Osteoblast (primary cell): ENCODE data around the gene CHD3. TPM values are rescaled to one million over a fixed set of nuclear protein-coding genes. Genes with fewer than 3 reads are reported as not detected.

ENCODE experiments used
- DNase-seq: peaks from one replicate; pipeline ENCODE4 v3.0.0; 2011; ENCODE audit warnings: low spot score, mixed read lengths; ENCODE audit not compliant: insufficient read length; ENCODE audit errors: missing footprints
- H2AFZ ChIP-seq: 2 replicates; pipeline ENCODE4 v1.6.0; 2011; ENCODE audit warnings: mild to moderate bottlenecking, low read length
- H3K27ac ChIP-seq: 2 replicates; pipeline ENCODE4 v1.5.1; 2011; ENCODE audit warnings: mild to moderate bottlenecking, low read depth, low read length, moderate library complexity
- H3K27me3 ChIP-seq: 2 replicates; pipeline ENCODE4 v1.6.0; 2012; ENCODE audit warnings: mild to moderate bottlenecking, control low read depth, inconsistent platforms, low read length, moderate library complexity; ENCODE audit not compliant: insufficient read depth
- H3K36me3 ChIP-seq: 2 replicates; pipeline ENCODE4 v1.5.1; 2011; ENCODE audit warnings: mild to moderate bottlenecking, low read length, control low read depth, moderate library complexity; ENCODE audit not compliant: insufficient read depth
- H3K4me1 ChIP-seq: 2 replicates; pipeline ENCODE4 v1.5.1; 2011; ENCODE audit warnings: mild to moderate bottlenecking, low read length, control low read depth, moderate library complexity; ENCODE audit not compliant: insufficient read depth
- H3K4me2 ChIP-seq: 2 replicates; pipeline ENCODE4 v1.6.0; 2011; ENCODE audit warnings: mild to moderate bottlenecking, low read length; ENCODE audit not compliant: insufficient read depth
- H3K4me3 ChIP-seq: fragments of 200-600 bp; sonication (generic); 3 replicates; pipeline ENCODE4 v1.5.1; 2012; ENCODE audit warnings: mild to moderate bottlenecking, low read length, inconsistent platforms; ENCODE audit not compliant: insufficient read depth
- H3K79me2 ChIP-seq: 2 replicates; pipeline ENCODE4 v1.6.0; 2012; ENCODE audit warnings: mild to moderate bottlenecking, low read length, control low read depth, inconsistent platforms; ENCODE audit not compliant: insufficient read depth
- H3K9me3 ChIP-seq: 2 replicates; pipeline ENCODE4 v1.5.1; 2011; ENCODE audit warnings: low read depth, low read length, control low read depth
- H4K20me1 ChIP-seq: 2 replicates; pipeline ENCODE4 v1.6.0; 2012; ENCODE audit warnings: mild to moderate bottlenecking, low read length, control low read depth; ENCODE audit not compliant: insufficient read depth
- CTCF ChIP-seq: IDR thresholded peaks from 2 replicates; pipeline ENCODE4 v1.5.1; 2011; ENCODE audit warnings: mild to moderate bottlenecking, low read depth, low read length, moderate library complexity; ENCODE audit errors: extremely low read depth
- total RNA-seq: library from RNA; depleted of rRNA; stranded (reverse); fragments of >200 nt; gene quantifications from 2 replicates; pipeline ENCODE4 v1.2.3, GENCODE V29; 2012

CHD3 gene
- total RNA-seq, 1 donor, result 97.0 TPM

- peaks cover 11% of the 10 kb centered on the region for H3K79me2 ChIP-seq
- TF ChIP-seq CTCF, result no peak
- no peaks in the 10 kb centered on the region for H3K9me3 ChIP-seq
- H3K27ac ChIP-seq, result no peak overlapping the region
- peaks cover 19% of the 10 kb centered on the region for H3K4me1 ChIP-seq
- H4K20me1 ChIP-seq, result peaks cover 34% of the 10 kb centered on the region
- H2AFZ ChIP-seq, result no peak overlapping the region
- DNase-seq, result no peak
- H3K36me3 ChIP-seq, result peaks cover 46% of the 10 kb centered on the region
- no peak overlapping the region for H3K4me2 ChIP-seq
- H3K4me3 ChIP-seq, result no peak overlapping the region
- no peaks in the 10 kb centered on the region for H3K27me3 ChIP-seq
Observed at GRCh38 chr17:7852262-7852670, 36.3 kb upstream of the CHD3 start.

DNA sequence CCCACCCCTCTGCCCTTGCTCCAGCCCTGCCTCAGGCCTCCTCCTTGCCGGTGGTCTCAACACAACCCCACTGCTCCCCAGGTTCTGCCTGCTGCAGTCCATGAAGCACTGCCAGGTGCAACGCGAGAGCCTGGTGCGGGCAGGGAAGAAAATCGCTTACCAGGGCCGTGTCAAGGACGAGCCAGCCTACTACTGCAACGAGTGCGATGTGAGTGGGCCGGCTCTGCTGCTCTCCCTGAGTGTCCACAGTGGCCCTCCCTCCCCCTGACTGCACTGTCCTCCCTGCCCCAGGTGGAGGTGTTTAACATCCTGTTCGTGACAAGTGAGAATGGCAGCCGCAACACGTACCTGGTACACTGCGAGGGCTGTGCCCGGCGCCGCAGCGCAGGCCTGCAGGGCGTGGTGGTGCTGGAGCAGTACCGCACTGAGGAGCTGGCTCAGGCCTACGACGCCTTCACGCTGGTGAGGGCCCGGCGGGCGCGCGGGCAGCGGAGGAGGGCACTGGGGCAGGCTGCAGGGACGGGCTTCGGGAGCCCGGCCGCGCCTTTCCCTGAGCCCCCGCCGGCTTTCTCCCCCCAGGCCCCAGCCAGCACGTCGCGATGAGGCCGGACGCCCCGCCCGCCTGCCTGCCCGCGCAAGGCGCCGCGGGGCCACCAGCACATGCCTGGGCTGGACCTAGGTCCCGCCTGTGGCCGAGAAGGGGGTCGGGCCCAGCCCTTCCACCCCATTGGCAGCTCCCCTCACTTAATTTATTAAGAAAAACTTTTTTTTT lies 35.5 kb upstream of the CHD3 start:
- Histone ChIP-seq H3K27ac (no peak overlapping the region), H3K9me3 (no peaks in the 10 kb centered on the region), H2AFZ (no peak overlapping the region), H3K27me3 (no peaks in the 10 kb centered on the region), H3K79me2 (peaks cover 12% of the 10 kb centered on the region), H4K20me1 (peaks cover 34% of the 10 kb centered on the region), H3K36me3 (peaks cover 43% of the 10 kb centered on the region), H3K4me2 (no peak overlapping the region), H3K4me3 (no peak overlapping the region), H3K4me1 (peaks cover 19% of the 10 kb centered on the region)
- no peak for TF ChIP-seq CTCF
- DNase-seq, result no peak

DNA sequence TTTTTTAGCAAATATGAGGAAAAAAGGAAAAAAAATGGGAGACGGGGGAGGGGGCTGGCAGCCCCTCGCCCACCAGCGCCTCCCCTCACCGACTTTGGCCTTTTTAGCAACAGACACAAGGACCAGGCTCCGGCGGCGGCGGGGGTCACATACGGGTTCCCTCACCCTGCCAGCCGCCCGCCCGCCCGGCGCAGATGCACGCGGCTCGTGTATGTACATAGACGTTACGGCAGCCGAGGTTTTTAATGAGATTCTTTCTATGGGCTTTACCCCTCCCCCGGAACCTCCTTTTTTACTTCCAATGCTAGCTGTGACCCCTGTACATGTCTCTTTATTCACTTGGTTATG lies 34.9 kb upstream of the CHD3 start:
- Histone ChIP-seq H4K20me1 (peaks cover 34% of the 10 kb centered on the region), H3K9me3 (no peaks in the 10 kb centered on the region), H3K79me2 (peaks cover 17% of the 10 kb centered on the region), H3K27me3 (no peaks in the 10 kb centered on the region), H2AFZ (no peak overlapping the region), H3K27ac (no peak overlapping the region), H3K4me2 (no peak overlapping the region), H3K4me1 (peaks cover 22% of the 10 kb centered on the region), H3K36me3 (peaks cover 41% of the 10 kb centered on the region), H3K4me3 (no peak overlapping the region)
- no peak for TF ChIP-seq CTCF
- no peak for DNase-seq

DNA sequence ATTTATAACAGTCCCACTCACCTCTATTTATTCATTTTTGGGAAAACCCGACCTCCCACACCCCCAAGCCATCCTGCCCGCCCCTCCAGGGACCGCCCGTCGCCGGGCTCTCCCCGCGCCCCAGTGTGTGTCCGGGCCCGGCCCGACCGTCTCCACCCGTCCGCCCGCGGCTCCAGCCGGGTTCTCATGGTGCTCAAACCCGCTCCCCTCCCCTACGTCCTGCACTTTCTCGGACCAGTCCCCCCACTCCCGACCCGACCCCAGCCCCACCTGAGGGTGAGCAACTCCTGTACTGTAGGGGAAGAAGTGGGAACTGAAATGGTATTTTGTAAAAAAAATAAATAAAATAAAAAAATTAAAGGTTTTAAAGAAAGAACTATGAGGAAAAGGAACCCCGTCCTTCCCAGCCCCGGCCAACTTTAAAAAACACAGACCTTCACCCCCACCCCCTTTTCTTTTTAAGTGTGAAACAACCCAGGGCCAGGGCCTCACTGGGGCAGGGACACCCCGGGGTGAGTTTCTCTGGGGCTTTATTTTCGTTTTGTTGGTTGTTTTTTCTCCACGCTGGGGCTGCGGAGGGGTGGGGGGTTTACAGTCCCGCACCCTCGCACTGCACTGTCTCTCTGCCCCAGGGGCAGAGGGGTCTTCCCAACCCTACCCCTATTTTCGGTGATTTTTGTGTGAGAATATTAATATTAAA lies 34.4 kb upstream of the CHD3 start:
- Histone ChIP-seq H3K4me2 (no peak overlapping the region), H3K36me3 (peaks cover 38% of the 10 kb centered on the region), H3K27ac (no peak overlapping the region), H3K9me3 (no peaks in the 10 kb centered on the region), H3K4me1 (peaks cover 27% of the 10 kb centered on the region), H3K27me3 (no peaks in the 10 kb centered on the region), H4K20me1 (peaks cover 31% of the 10 kb centered on the region), H3K79me2 (peaks cover 20% of the 10 kb centered on the region), H2AFZ (no peak overlapping the region), H3K4me3 (no peak overlapping the region)
- TF ChIP-seq CTCF, result no peak
- DNase-seq, result no peak
